Measurements from ENCODE around the gene KLHL2.

The KLHL2 gene

GRCh38 chr4:165325732-165326512 lies 118.6 kb downstream of the KLHL2 start:
- TF ChIP-seq ZNF747 (tag by site-specific recombination; IDR thresholded peaks at IDR 0.05) (no peak), ZNF529 (tag by site-specific recombination; IDR thresholded peaks at IDR 0.05; ENCODE audit: insufficient replicate concordance) (no peak), ZFP37 (tag by site-specific recombination; IDR thresholded peaks at IDR 0.05) (no peak), ZNF366 (tag by site-specific recombination; conservative IDR thresholded peaks at IDR 0.05) (no peak), ZBTB8A (tag by site-specific recombination; IDR thresholded peaks at IDR 0.05) (no peak), ZNF335 (tag by site-specific recombination; conservative IDR thresholded peaks at IDR 0.05) (peak; percentile 57), ZNF202 (tag by site-specific recombination; IDR thresholded peaks at IDR 0.05; ENCODE audit: borderline replicate concordance) (no peak), SETDB1 (IDR thresholded peaks at IDR 0.05; ENCODE audit: insufficient read length, low read length) (peak; percentile 29), ZNF449 (tag by site-specific recombination; IDR thresholded peaks at IDR 0.05) (no peak)
- Histone ChIP-seq H3K9me3 (ENCODE audit: control insufficient read depth, insufficient read depth, low read depth, low read length) (no peaks in the 10 kb centered on the region), H3K4me3 (ENCODE audit: low read depth, low read length) (no peak overlapping the region), H3K4me1 (ENCODE audit: control insufficient read depth, insufficient read depth, low read length) (no peaks in the 10 kb centered on the region), H3K36me3 (ENCODE audit: control insufficient read depth in 2 of 2, insufficient read depth in 1 of 2, low read length in 2 of 2) (peaks cover 3 to 5% of the 10 kb centered on the region in 2 experiments; a peak in 2 of 3 replicates), H3K27ac (ENCODE audit: extremely low read depth, low read depth, low read length) (no peak overlapping the region)
- POLR2A ChIA-PET = no interaction called here
- CTCF ChIA-PET = no interaction called here

- Histone ChIP-seq H3K36me3 (ENCODE audit: control insufficient read depth in 2 of 2, insufficient read depth in 1 of 2, low read length in 2 of 2) (peaks cover 3 to 10% of the 10 kb centered on the region in 2 experiments; a peak in 2 of 3 replicates), H3K9me3 (ENCODE audit: control insufficient read depth, insufficient read depth, low read depth, low read length) (no peaks in the 10 kb centered on the region), H3K27ac (ENCODE audit: extremely low read depth, low read depth, low read length) (no peak overlapping the region; the same call in 1 of the 2 replicates), H3K4me1 (ENCODE audit: control insufficient read depth, insufficient read depth, low read length) (no peaks in the 10 kb centered on the region), H3K4me3 (ENCODE audit: low read depth, low read length) (peak overlapping the region; percentile 48)
- CTCF ChIA-PET = interaction anchor here (0.7 to 1.0 kb wide), 2 partner anchors 95 to 195 kb away, joined by 3 to 5 read pairs; no protein-coding TSS in a partner anchor
- POLR2A ChIA-PET = interaction anchor here (0.9 to 1.1 kb wide), 6 partner anchors 19 to 214 kb away, joined by 3 to 8 read pairs (median 4); partner anchors contain the start of genes CPE and TMEM192
- TF ChIP-seq ZNF514 (tag by site-specific recombination; IDR thresholded peaks at IDR 0.05) = no peak
- peak; percentile 15; the same call in 1 of the 2 replicates for TF ChIP-seq ZNF600 (tag by site-specific recombination; IDR thresholded peaks at IDR 0.05)
These were observed 119.5 kb downstream of the KLHL2 start for GRCh38 chr4:165326831-165327210.

GRCh38 chr4:165327211-165328100 lies 120.1 kb downstream of the KLHL2 start, which contains the start of gene MSMO1:
MSMO1 (plus strand) TSS chr4:165327669; CDS start chr4:165333371, 5,702 bp downstream.
- Histone ChIP-seq H3K4me3 (ENCODE audit: low read depth, low read length) (peak within 1 kb of the TSS; percentile 97), H3K9me3 (ENCODE audit: control insufficient read depth, insufficient read depth, low read depth, low read length) (no peaks in the 10 kb centered on the region), H3K36me3 (ENCODE audit: control insufficient read depth in 2 of 2, insufficient read depth in 1 of 2, low read length in 2 of 2) (peaks cover 6 to 13% of the 10 kb centered on the region in 2 experiments; a peak in 2 of 3 replicates), H3K4me1 (ENCODE audit: control insufficient read depth, insufficient read depth, low read length) (no peaks in the 10 kb centered on the region), H3K27ac (ENCODE audit: extremely low read depth, low read depth, low read length) (peak within 1 kb of the TSS; percentile 80)
- ChIA-PET CTCF (interaction anchor here (0.6 to 1.2 kb wide), 4 partner anchors 10 to 196 kb away, joined by 3 to 5 read pairs (median 4); partner anchors contain the start of gene CPE), POLR2A (interaction anchor here (0.9 to 1.1 kb wide), 6 partner anchors 18 to 215 kb away, joined by 3 to 8 read pairs (median 4); partner anchors contain the start of genes CPE and TMEM192)
- TF ChIP-seq ZNF404 (tag by site-specific recombination; IDR thresholded peaks at IDR 0.05) (no peak), ZNF600 (tag by site-specific recombination; IDR thresholded peaks at IDR 0.05) (peak; percentile 70), ZNF701 (tag by site-specific recombination; IDR thresholded peaks at IDR 0.05) (no peak), ZBTB17 (tag by site-specific recombination; IDR thresholded peaks at IDR 0.05) (peak; percentile 46), ZNF473 (tag by site-specific recombination; IDR thresholded peaks at IDR 0.05) (no peak), KLF9 (tag by site-specific recombination; IDR thresholded peaks at IDR 0.05; ENCODE audit: low read depth) (no peak; the same call in 1 of the 2 replicates), SP2 (tag by site-specific recombination; IDR thresholded peaks at IDR 0.05) (peak; percentile 99), ZNF362 (tag by site-specific recombination; IDR thresholded peaks at IDR 0.05) (no peak), ZFP3 (tag by site-specific recombination; IDR thresholded peaks at IDR 0.05; ENCODE audit: low read depth) (no peak), ZNF76 (tag by site-specific recombination; IDR thresholded peaks at IDR 0.05; ENCODE audit: borderline replicate concordance, low read depth) (0 out of 2 replicates have a peak, but pooled peaks have one; percentile 40), REST (tag by site-specific recombination; IDR thresholded peaks at IDR 0.05) (0 out of 2 replicates have a peak, but pooled peaks have one; percentile 21), ZNF211 (tag by site-specific recombination; IDR thresholded peaks at IDR 0.05; ENCODE audit: low read depth) (no peak)

All from HEK293 (cell line).